Measurements from ENCODE around the gene SPATA13. TPM values are rescaled to one million over a fixed set of nuclear protein-coding genes. Genes with fewer than 3 reads are reported as not detected.

The SPATA13 gene
- total RNA-seq, 1 donor from 2014 or later = 8.4 TPM

DNA sequence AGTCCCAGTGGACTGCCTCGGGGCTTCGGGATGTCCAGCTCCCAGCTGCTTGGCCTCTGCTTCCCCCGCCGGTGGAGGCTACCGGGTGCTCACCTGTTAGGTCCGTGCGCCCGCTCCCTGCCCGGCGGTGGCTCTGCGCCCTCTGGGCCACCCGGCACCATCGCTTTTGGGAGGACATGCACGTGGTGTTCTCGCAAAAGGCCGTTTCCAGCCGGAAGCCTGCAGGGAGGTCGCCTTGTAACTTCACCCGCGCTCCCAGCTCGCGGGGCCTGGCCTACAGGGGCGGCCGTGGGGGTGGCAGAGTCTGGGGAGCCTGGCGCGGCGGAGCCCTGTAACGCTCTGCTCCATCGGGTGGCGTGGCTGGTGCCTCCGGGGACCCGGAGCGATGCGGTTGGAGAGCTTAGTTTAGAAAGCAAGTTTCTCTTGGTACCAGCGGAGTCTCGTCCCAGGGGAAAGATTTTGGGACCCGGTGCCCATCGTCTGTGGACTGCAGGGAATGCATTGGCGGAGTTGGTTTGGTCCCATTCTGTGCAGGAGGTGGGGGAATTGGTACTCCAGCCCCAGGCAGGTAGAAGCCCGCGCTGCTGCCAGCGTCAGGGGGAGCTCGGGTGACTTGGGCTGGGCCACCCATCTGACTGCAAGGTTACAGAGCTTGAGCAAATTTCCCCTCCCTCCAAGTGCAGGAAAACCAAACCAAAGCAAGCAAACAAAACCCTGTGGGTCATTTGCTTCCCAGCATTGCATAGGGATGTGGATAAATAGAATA, 673 bp downstream of the SPATA13 start:
- Histone ChIP-seq H3K27me3 (ENCODE audit: low read depth) (peaks cover 28% of the 10 kb centered on the region), H3K27ac (replicated peaks) (peak overlapping the region; percentile 84), H3K4me3 (peak overlapping the region; percentile 84), H3K4me1 (peaks cover 43% of the 10 kb centered on the region), H3K9me3 (replicated peaks) (no peaks in the 10 kb centered on the region), H3K36me3 (no peaks in the 10 kb centered on the region)
- intact Hi-C loops (cut with micrococcal nuclease) = no loop called here
- no peak for DNase-seq
- TF ChIP-seq, protein P1, sequence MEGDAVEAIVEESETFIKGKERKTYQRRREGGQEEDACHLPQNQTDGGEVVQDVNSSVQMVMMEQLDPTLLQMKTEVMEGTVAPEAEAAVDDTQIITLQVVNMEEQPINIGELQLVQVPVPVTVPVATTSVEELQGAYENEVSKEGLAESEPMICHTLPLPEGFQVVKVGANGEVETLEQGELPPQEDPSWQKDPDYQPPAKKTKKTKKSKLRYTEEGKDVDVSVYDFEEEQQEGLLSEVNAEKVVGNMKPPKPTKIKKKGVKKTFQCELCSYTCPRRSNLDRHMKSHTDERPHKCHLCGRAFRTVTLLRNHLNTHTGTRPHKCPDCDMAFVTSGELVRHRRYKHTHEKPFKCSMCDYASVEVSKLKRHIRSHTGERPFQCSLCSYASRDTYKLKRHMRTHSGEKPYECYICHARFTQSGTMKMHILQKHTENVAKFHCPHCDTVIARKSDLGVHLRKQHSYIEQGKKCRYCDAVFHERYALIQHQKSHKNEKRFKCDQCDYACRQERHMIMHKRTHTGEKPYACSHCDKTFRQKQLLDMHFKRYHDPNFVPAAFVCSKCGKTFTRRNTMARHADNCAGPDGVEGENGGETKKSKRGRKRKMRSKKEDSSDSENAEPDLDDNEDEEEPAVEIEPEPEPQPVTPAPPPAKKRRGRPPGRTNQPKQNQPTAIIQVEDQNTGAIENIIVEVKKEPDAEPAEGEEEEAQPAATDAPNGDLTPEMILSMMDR (IDR thresholded peaks at IDR 0.05; ENCODE audit: borderline replicate concordance) = no peak

DNA sequence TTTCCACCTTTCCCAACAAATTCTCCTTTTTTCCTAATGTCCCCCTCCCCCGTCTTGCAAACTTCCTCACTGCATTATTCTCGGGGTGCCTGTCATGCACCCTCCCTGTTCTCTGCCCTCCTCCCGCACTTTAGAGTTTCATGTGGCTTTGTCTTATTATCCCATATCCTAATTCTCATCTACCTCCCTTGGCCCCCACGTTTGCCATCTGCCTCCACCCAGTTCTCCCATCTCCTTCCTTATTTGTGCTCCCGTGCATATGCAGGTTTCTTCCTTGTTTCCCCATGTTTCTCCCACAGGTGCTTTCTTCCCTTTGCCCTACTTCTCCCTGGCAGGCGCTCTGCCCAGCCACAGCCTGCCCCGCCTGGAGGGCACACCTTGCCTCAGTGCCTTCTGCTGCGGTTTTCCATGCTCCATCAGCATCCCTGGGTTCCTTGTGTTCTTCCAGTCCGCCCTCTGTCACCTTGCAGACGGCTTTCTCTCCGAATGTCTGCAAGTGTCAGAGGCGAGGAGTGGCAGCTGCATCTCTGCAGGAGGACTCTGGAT, 1.5 kb downstream of the SPATA13 start:
- peak overlapping the region; percentile 84 for H3K4me3 ChIP-seq
- peak overlapping the region; percentile 84 for H3K27ac ChIP-seq (replicated peaks)
- DNase-seq = no peak
- H3K27me3 ChIP-seq (ENCODE audit: low read depth) = peaks cover 28% of the 10 kb centered on the region
- H3K4me1 ChIP-seq = peaks cover 43% of the 10 kb centered on the region
- no peaks in the 10 kb centered on the region for H3K9me3 ChIP-seq (replicated peaks)
- intact Hi-C loops (cut with micrococcal nuclease) = no loop called here
- H3K36me3 ChIP-seq = no peaks in the 10 kb centered on the region
- TF ChIP-seq, protein P1 (IDR thresholded peaks at IDR 0.05; ENCODE audit: borderline replicate concordance) = no peak

GRCh38 chr13:24162604-24163003, 2.1 kb downstream of the SPATA13 start:
- TF ChIP-seq, protein P1 (IDR thresholded peaks at IDR 0.05; ENCODE audit: borderline replicate concordance) = no peak
- intact Hi-C loops (cut with micrococcal nuclease) = no loop called here
- Histone ChIP-seq H3K36me3 (no peaks in the 10 kb centered on the region), H3K4me1 (peaks cover 43% of the 10 kb centered on the region), H3K27ac (replicated peaks) (no peak overlapping the region), H3K27me3 (ENCODE audit: low read depth) (peaks cover 28% of the 10 kb centered on the region), H3K9me3 (replicated peaks) (no peaks in the 10 kb centered on the region), H3K4me3 (peak overlapping the region; percentile 84)
- DNase-seq = no peak

DNA sequence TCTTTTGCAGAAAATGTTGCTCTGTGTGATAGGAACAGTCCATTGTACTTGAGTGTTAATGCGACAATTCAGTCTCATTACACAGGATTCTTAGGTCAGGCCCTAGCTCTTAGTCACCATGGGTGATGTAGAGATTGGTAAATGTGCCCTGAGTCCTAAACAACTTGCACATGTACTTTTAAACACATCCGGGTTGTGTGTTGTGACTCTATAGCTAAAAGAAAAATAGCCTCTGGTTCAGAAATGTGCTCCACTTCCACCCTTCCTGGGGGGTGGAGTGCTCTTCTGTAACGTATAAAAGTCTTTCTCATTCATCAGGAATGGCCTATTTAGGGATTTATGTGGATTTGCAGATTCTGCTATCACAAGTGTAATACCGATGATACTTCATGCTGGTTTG, 5.2 kb downstream of the SPATA13 start:
- Histone ChIP-seq H3K4me1 (peaks cover 49% of the 10 kb centered on the region), H3K36me3 (no peaks in the 10 kb centered on the region), H3K27ac (replicated peaks) (no peak overlapping the region), H3K9me3 (replicated peaks) (no peaks in the 10 kb centered on the region), H3K27me3 (ENCODE audit: low read depth) (peaks cover 23% of the 10 kb centered on the region), H3K4me3 (no peak overlapping the region)
- intact Hi-C loops (cut with micrococcal nuclease) = no loop called here
- DNase-seq = no peak
- TF ChIP-seq, protein P1 (IDR thresholded peaks at IDR 0.05; ENCODE audit: borderline replicate concordance) = no peak

GRCh38 chr13:24166561-24166960, 6.0 kb downstream of the SPATA13 start:
- no peaks in the 10 kb centered on the region for H3K9me3 ChIP-seq (replicated peaks)
- H3K27ac ChIP-seq (replicated peaks) = no peak overlapping the region
- no peaks in the 10 kb centered on the region for H3K36me3 ChIP-seq
- H3K27me3 ChIP-seq (ENCODE audit: low read depth) = peaks cover 15% of the 10 kb centered on the region
- TF ChIP-seq, protein P1 (IDR thresholded peaks at IDR 0.05; ENCODE audit: borderline replicate concordance) = no peak
- H3K4me1 ChIP-seq = peaks cover 40% of the 10 kb centered on the region
- intact Hi-C loops (cut with micrococcal nuclease) = no loop called here
- H3K4me3 ChIP-seq = no peak overlapping the region
- no peak for DNase-seq

Data from left ventricle myocardium inferior (tissue), 1 donor.